GM19438 (cell line): ENCODE results near the gene GFOD2.
"Not testable (repeated sequence)": the region's sequence is repeated elsewhere in the genome, so short reads cannot be mapped to it uniquely, and the experiment has no call there.

Source experiments
- ATAC-seq: cut with Tn5 transposase; IDR thresholded peaks from one replicate; pipeline ENCODE4 v1.9.1; 2021; ENCODE audit warnings: low read depth; ENCODE audit not compliant: unreplicated experiment

The GFOD2 gene

DNA sequence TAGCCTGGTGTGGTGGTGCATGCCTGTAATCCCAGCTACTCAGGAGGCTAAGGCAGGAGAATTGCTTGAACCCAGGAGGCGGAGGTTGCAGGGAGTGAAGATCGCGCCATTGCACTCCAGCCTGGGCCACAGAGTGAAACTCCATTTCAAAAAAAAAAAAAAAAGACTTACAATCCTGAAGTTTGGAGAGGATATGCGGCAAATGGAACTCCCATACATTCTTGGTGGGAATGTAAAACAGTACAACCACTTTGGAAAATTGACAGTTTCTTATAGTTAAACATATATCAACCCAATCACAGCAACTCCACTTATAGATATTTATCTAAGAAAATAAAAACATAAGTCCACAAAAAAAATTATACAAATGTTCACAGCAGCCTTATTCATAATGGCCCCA lies 11.9 kb downstream of the GFOD2 start:
- ATAC-seq = no peak

DNA sequence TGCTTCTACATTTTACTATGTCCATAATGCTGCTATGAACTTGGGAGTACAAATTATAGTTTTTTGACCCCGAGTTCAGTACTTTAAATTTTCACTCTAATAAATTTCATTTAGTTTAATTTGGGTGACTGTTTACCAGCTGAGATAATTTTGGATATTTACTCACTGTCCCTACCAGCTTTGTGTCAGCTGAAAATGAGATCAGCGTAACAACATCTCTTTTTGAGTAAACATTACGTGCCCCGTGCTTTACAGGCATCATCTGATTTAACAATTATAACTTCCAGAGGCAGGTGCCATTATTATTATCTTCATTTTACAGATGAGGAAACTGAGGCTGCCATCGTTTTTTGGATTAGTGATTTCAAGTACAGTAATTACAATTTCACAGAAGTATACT lies 15.0 kb downstream of the GFOD2 start:
- ATAC-seq = no peak

DNA sequence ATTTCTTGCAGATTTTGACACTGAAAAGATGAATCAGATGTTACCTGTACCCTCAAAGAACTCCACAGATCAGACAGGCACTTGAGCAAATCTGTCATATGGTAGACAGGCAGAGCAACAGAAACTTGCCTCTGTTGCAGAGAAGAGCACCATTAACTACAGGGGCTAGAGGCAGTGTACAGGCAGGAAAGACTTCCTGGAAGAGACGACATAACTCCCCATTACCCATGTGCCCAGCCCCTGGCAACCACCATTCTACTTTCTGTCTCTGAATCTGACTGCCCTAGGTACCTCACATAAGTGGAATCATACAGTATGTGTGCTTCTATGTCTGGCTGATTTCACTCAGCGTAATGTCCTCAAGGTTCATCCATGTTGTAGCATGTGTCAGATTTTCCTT lies 15.5 kb downstream of the GFOD2 start:
- ATAC-seq = no peak

DNA sequence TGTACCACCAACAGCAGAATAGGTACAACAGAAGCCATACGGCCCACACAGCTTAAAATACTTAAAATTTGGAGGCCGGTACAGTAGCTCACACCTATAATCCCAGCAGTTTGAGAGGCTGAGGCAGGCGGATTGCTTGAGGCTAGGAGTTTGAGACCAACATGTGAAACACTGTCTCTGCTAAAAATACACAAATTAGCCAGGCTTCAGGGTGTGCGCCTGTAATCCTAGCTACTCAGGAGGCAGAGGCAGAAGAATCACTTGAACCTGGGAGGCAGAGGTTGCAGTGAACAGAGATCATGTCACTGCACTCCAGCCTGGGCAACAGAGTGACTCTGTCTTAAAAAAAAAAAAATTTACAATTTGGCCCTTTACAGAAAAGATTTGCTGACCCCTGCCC lies 17.0 kb downstream of the GFOD2 start:
- no peak for ATAC-seq

DNA sequence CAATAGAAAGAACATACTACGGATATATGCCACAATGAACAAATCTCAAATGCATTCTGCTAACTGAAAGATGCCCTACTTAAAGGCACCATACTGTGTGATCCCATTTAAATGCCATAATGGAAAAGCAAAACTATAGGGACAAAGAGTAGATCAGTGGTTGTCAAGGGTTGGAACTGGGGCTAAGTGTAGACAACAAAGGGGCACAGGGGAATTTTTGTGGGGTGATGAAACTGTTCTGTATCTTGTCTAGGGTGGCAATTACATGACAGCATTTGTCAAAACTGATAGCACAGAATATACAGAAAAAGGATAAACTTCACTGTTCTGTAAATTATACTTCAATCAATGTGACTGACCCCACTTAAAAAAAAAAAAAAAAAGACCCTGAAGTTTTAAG lies 17.7 kb downstream of the GFOD2 start:
- ATAC-seq = no peak

DNA sequence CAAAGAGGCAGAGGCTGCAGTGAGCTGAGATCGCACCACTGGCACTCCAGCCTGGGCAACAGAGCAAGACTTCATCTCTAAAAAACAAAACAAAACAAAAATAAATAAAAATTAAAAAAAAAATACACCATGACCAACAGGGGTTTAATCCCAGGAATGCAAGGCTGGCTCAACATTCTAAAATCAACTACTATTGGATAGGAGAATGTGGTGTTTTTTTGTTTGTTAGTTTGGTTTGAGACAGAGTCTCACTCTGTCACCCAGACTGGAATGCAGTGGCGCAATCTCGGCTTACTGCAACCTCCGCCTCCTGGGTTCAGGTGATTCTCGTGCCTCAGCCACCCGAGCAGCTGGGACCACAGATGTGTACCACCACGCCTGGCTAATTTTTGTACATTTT lies 19.9 kb downstream of the GFOD2 start:
- ATAC-seq = no peak

DNA sequence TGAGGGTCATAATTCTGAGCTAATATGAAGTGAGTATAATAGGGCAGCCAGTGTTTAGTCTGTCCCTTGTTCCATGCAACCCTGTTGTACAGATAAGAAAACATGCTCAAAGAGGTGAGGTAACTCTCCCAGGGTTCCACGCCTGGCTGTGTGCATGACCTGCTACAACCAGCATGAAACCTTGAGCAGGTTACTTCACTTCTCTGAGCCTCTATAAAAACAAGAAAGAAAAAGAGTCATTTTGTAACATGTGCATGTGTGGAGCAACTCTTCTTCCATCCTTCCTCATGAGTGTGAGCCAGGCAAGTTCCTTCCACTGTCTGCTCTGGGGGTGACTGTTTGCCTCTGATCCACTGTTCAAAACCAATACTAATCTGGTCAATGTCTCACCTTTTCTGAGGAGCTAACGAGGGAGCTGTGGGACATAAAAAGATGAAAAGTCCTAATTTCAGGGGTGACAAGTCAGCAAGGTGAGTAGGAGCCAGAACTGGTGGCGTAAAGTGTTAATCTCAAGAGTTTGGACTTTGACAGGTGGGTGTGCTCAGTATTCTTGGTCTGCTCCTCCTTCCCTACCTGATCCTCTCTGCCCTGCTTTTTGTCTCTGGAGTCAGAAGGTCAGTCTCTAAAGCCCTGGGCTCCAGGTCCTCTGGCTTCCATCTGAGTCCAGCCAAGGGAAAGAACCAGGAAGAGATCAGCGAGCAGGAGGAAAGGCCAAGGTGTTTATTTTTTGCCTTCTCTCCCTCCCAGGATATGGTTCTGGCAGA lies 21.5 kb downstream of the GFOD2 start:
- ATAC-seq = no peak

DNA sequence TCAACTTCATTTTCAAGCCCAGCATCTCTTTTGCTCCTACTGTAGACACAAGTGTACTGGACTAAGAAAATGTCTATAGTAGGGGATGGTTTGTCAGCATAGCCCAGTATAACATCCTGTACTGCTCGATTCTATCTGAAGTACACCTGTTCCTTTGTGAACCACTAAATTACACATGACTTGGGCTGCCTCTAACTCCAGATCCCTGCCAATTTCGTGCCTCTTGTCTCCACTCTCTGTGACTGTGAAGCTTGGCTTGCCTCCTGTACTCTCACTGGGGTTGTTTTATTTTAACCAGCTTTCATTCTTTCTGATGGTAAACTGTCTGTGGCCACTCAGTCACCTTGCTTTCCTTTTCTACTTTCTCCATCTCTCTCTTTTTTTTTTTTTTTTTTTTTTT lies 24.5 kb downstream of the GFOD2 start:
- no peak for ATAC-seq

DNA sequence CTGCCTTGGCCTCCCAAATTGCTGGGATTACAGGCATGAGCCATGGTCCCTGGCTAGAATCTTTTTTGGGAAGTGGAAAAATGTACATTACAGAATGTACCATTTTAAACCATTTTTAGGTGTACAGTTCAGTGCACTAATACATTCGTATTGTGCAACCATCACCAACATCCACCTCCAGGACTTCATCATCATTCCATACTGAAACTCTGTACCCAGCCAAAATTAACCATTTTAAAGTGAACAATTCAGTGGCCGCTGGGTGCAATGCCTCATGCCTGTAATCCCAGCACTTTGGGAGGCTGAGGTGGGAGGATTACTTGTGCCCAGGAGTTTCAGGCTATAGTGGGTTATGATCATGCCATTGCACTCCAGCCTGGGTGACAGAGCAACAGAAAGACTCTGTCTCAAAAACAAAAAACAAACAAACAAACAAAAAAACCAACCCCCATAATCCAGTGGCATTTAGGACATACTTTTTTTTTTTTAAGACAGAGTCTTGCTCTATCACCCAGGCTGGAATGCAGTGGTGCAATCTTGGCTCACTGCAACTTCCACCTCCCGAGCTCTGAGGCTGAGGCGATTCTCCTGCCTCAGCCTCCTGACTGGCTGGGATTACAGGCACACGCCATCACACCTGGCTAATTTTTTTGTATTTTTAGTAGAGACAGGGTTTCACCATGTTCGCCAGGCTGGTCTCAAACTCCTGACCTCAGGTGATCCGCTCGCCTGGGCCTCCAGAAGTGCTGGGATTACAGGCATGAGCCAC lies 25.4 kb downstream of the GFOD2 start:
- ATAC-seq = not testable (repeated sequence)

DNA sequence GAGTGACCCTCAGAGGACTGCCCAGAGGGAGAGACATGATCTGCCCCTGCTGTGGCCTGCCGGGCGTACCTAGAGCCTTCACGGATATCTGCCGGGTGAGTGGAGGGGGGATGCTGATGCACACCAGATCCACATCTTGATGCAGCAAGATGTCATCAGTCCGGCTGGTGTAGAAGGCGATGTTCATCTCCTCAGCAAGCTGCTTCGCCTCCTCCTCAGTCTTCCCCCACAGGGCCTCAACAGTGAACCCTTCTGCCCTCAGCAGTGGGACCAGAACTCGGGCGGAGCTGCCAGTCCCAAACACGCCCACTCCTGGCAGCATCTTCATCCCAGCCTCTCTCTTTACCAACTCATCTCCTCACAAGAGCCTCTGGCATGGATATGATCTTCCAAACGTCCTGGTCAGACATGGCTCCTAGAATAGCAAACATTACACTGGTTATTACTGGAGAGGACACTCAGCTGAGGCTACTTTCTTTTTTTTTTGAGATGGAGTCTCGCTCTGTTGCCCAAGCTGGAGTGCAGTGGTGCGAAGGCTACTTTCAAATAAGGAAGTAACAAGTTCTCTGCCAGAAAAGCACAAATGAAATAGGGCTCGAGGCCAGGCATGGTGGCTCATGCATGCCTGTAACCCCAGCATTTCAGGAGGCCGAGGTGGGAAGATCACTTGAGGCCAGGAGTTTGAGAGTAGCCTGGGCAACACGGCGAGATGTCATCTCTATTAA lies 33.6 kb downstream of the GFOD2 start:
- no peak for ATAC-seq

DNA sequence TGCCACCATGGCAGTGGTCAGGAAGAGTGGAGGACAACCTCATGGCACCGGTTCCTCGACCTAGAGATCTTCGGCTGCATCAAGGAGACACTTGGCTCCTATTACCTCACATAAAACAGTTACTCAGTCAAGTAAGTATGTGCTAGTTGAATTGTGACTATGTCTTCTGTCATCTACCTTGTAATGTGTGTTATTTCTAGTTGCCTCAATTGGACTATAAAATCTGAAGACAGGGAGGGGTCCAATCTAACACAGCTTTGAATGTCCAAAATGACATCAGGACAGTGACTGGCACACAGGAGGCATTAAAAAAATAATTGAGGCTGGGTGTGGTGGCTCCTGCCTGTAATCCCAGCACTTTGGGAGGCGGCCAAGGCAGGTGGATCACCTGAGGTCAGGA lies 35.3 kb downstream of the GFOD2 start:
- ATAC-seq = no peak

DNA sequence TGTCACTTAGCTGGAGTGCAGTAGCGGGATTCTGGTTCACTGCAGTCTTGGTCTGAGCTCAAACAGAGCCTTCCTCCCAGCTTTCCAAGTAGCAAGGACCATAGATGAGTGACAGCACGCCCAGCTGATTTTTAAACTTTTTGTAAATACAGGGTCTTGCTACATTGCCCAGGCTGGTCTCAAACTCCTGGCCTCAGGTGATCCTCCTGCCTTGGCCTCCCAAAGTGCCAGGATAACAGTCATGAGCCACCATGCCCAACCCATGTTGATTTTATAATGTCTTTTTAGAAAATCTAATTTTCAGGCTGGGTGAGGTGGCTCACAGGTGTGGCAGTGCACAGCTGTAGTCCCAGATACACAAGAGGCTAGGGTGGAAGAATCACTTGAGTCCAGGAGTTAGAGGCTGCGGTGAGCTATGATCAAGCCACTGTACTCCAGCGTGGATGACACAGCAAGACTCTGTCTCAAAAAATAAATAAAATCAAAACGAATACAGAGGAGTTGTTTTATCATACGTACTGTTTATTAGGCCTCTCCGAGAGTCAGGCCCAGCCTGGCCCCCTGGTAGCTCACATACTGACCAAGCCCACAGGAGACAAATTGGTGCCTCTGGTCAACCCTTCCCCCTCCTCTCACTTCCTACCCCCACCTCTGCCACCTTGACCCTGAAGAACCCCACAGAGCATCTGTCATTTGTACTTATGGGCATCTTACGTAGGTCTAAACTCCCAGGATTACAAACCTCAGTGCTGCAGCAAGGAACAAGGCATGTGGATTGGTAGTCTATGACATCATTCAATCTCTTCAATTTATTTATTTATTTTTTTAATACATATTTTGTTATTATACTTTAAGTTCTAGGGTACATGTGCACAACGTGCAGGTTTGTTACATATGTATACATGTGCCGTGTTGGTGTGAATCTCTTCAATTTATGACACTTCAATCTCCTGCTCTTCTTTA lies 38.9 kb downstream of the GFOD2 start:
- no peak for ATAC-seq

DNA sequence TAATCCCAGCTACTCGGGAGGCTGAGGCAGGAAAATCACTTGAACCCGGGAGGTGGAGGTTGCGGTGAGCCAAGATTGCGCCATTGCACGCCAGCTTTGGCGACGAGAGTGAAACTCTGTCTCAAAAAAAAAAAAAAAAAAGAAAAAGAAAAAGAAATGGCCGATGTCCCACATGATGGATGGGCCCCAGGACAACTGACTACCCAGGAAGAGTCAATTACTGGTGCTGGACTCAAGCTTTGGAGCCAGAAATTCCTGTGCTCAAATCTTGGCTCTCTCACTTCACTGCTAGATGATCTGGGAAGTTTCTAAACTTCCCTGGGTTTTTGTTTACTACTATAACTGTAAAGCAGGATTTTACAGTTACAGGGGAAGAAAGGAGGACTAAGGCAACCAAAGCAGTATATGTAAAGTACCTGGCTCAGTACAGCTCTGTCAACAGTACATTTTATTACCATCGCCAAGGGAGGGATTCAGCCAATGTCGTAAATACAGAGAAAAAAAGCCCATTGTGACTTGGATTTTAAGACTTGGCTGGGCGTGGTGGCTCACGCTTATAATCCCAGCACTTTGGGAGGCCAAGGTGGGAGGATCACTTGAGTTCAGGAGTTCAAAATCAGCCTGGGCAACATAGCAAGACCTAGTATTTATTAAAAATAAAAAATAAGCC lies 40.6 kb downstream of the GFOD2 start:
- no peak for ATAC-seq

DNA sequence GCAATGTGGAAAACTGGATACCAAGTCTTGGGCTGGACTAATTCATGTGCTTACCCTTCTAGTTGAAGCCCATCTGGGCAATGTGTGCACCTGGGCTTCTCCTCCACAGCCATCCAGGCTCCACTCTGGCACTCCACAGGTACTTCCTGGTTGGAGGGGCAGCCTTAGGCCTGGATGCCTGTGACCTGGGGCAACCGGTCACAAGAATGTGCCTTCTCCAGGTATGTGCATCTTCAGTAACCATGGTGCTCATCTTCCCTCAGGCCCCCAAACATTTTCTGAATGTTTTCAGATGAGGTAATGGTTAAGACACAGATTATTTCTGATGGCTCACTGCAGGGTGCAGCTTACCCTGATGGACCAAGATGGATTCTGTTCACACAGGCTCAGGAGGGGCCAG lies 41.4 kb downstream of the GFOD2 start:
- no peak for ATAC-seq

DNA sequence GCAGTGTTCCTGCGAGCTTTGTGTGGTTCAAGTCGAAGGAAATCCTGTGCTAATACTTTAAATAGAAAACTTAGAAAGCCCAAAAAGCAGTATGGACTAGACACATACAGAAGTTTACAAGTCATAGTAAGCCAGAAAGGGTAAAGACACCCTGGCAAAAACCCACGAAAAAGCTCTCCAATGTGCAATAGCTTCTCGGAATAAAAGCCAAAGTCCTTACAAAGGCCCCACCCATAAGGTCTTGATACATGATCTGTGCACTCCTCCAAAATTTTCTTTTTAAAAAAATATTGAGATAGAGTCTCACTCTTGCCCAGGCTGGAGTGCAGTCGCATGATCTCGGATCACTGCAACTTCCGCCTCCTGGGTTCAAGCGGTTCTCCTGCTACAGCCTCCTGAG lies 42.2 kb downstream of the GFOD2 start:
- ATAC-seq = no peak

DNA sequence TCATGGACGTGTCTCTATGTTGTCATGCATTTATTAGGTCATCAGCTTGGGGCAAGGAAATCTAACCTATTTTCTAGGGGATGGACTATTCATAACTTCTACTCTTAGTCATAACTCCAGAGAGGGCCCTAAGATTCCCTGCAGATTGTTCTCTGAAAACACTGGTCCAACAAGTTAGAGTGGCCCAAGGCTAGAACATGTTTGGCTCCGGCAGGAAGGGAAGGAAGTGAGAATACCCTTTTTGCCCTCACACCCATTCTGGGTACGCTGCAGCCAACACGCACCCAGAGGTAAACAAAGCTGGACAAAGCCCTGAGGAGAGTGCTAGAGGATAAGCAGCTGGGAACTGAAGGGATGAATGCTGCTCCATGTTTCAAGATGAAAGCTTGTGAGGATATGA lies 42.6 kb downstream of the GFOD2 start:
- no peak for ATAC-seq

DNA sequence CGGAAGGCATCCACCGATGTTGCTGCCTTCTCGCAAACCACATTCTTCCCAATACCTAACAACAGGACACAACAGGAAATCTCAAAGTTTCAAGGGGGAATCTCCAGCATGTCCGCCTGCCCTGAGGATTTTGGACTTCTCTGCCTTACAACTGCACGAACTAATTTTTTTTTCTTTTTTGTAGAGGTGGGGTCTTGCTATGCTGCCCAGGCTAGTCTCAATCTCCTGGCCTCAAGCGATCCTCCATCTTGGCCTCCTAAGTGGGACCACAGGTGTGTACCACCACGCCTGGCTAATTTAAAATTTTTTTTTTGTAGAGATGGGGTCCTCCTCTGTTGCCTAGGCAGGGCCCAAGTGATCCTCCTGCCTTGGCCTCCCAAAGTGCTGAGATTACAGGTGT lies 43.1 kb downstream of the GFOD2 start:
- no peak for ATAC-seq

DNA sequence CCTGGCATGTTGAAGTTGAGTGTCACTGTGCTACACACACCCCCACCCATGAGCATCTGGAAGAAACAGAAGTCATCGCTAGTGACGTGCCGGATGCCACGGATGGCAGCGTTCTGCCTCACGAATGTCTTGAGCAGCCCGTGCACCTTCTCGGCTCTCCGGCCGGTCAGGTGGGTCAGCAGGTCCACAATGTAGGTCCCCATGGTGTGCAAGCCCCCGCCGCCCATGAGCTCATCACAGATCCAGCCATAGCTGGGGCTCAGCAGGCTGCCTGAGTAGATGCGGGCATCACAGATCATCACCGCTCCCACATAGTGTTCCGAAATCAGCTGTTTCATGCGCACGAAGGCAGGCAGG lies 43.6 kb downstream of the GFOD2 start:
- ATAC-seq = no peak

DNA sequence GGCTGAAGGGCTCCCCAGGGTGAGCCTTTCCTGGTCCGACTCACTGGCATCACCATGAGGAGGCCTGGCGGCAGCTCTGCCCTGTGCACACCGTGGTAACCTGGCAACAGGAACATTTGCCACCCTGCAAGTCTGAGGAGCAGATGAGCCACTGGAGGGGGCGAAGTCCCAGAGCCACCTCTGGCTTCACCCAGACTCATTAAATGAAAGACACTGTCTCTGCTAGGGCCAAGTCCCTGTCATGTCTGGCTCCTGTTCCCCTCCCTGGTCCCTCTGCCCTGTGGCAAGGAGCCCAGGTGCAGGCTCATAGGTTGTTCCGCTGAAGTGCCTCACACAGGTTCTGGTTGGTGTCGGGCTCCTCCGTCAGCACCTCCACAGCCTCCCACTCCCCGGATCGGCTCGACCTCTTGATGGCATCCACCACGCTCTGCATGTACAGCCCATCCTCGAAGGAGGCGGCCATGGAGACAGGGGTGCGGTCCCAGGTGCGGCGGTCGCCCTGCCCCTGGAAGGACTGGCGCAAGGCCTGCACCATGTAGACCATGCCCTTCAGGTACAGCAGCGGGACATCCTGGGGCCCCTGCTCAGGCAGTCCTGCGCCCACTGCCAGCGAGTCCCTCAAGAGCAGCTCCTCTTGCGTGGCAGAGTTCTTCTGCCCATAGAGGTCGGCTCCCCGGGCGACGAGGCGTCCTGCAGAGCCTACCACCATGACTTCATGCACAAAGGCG lies 44.1 kb downstream of the GFOD2 start:
- ATAC-seq = no peak
